ENCODE measurements around the gene FBLN2. TPM values are rescaled to one million over a fixed set of nuclear protein-coding genes. Genes with fewer than 3 reads are reported as not detected.

The FBLN2 gene
- total RNA-seq, 1 donor from 2014 or later = 413 TPM

DNA sequence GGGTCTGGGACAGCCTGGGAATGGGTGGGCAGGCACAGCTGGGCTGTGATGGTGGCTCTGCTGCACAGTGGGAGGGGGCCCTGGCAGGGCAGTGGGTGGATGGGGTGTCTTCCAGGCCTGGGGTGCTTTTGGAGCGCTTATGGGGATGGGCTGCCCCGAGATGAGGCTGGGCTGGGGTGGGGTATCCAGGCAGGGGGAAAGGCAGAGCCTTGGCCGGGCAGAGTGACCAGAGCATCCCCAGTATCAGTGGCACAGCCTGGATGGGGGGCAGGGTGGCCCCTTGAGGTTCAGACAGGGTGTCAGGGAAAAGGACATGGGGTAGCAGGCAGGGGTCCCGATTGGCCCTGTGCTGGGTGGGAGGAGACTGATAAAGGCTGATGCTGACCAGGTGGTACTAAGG lies 42.2 kb upstream of the FBLN2 start:
- Mint-ChIP-seq H3K9me3 (ENCODE audit: low read depth) (no peaks in the 10 kb centered on the region), H3K4me3 (ENCODE audit: unreplicated experiment) (no peak overlapping the region), H3K27me3 (ENCODE audit: low read depth) (no peaks in the 10 kb centered on the region), H3K36me3 (ENCODE audit: low read depth) (peaks cover 2% of the 10 kb centered on the region), H3K4me1 (ENCODE audit: low read depth) (peaks cover 31% of the 10 kb centered on the region), H3K27ac (ENCODE audit: unreplicated experiment) (peak overlapping the region; percentile 65)
- TF ChIP-seq CTCF (IDR thresholded peaks at IDR 0.05) = no peak
- DNase-seq (ENCODE audit: low spot score) = peak; percentile 88

- TF ChIP-seq CTCF (IDR thresholded peaks at IDR 0.05) = no peak
- Mint-ChIP-seq H3K36me3 (ENCODE audit: low read depth) (peaks cover 2% of the 10 kb centered on the region), H3K27me3 (ENCODE audit: low read depth) (no peaks in the 10 kb centered on the region), H3K9me3 (ENCODE audit: low read depth) (no peaks in the 10 kb centered on the region), H3K27ac (ENCODE audit: unreplicated experiment) (peak overlapping the region; percentile 61), H3K4me1 (ENCODE audit: low read depth) (peaks cover 31% of the 10 kb centered on the region), H3K4me3 (ENCODE audit: unreplicated experiment) (no peak overlapping the region)
- DNase-seq (ENCODE audit: low spot score) = peak; percentile 21
Observed at GRCh38 chr3:13507247-13507569, 41.7 kb upstream of the FBLN2 start.

DNA sequence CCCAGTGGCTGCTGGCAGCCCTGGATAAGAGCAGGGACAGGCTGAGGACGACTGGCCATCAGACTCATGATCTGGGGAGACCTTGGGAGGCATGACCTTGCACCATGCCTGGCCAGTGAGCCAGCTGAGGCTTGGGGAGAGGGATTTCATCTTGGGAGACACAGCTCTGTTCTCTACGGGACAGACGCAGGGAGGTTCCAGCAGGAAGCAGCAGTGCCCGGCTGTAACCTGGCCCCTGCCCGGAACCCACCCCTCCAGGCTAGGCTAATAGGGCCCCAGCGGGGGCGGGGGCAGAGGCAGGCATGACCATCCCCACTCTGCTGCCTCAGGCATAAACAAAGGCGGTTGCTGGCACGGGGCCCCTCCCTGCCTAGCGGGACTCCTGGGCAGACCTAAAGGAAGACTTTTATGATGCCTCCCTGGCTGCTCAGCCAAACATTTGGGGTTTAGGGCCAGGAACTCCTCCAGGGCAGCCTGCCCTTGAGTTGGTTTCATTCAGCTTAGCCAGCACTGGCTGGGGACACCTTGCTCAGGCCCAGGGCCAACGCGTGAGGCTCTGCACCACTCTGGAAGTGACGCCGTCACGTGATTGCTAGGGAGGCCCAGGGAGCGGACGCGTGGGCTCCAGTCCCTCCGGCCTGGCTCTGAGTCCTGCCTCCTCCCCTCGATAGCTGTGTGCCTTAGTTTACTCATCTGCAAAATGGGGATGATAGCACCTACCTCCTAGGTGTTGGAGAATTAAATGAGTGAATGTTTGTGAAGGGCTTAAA lies 41.2 kb upstream of the FBLN2 start:
- peak; percentile 87 for DNase-seq (ENCODE audit: low spot score)
- H3K9me3 Mint-ChIP-seq (ENCODE audit: low read depth) = no peaks in the 10 kb centered on the region
- H3K4me1 Mint-ChIP-seq (ENCODE audit: low read depth) = peaks cover 31% of the 10 kb centered on the region
- TF ChIP-seq CTCF (IDR thresholded peaks at IDR 0.05) = peak; percentile 31
- H3K27ac Mint-ChIP-seq (ENCODE audit: unreplicated experiment) = peak overlapping the region; percentile 61
- no peak overlapping the region for H3K4me3 Mint-ChIP-seq (ENCODE audit: unreplicated experiment)
- H3K27me3 Mint-ChIP-seq (ENCODE audit: low read depth) = no peaks in the 10 kb centered on the region
- peaks cover 2% of the 10 kb centered on the region for H3K36me3 Mint-ChIP-seq (ENCODE audit: low read depth)

- peaks cover 36% of the 10 kb centered on the region for H3K4me1 Mint-ChIP-seq (ENCODE audit: low read depth)
- no peaks in the 10 kb centered on the region for H3K9me3 Mint-ChIP-seq (ENCODE audit: low read depth)
- DNase-seq (ENCODE audit: low spot score) = peak; percentile 80
- H3K27ac Mint-ChIP-seq (ENCODE audit: unreplicated experiment) = no peak overlapping the region
- H3K4me3 Mint-ChIP-seq (ENCODE audit: unreplicated experiment) = no peak overlapping the region
- TF ChIP-seq CTCF (IDR thresholded peaks at IDR 0.05) = no peak
- no peaks in the 10 kb centered on the region for H3K36me3 Mint-ChIP-seq (ENCODE audit: low read depth)
- no peaks in the 10 kb centered on the region for H3K27me3 Mint-ChIP-seq (ENCODE audit: low read depth)
Observed at GRCh38 chr3:13508496-13508895, 40.4 kb upstream of the FBLN2 start.

DNA sequence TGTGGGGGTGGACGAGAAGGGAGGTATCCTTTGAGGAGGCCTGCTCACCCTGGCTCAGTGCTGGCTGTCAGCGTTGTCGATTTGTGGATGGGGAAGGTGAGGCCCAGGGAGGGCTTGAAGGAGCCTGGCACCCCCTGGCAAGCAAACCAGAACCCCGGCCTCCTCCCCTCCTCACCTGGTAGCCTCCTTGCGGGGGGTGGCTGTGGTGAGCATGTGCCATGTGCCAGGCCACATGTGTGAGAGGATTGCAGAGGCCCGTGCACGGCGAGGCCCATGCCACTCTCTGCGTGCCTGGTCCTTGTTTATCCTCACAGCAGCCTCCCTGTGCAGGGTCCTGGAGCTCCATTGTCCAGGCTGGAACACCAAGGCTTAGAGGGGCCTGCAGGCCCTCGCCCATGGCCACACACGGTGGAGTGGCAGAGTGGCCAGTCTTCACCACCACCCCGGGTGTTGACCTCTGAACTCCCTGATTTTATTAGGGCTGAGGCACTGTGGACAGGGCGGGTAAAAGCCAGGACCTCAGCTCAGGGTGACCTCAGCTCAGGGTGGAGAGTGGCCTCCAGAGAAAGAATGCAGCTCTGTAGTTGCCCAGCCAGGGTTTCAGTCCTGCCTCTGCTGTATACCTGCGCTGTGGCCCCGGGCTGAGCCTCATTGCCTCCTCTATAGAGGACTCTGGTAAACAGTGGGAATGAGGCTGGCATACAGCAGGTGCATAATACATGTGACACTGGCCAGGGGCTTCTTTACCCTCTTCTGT lies 39.7 kb upstream of the FBLN2 start:
- TF ChIP-seq CTCF (IDR thresholded peaks at IDR 0.05) = no peak
- H3K27me3 Mint-ChIP-seq (ENCODE audit: low read depth) = no peaks in the 10 kb centered on the region
- DNase-seq (ENCODE audit: low spot score) = peak; percentile 79
- H3K4me3 Mint-ChIP-seq (ENCODE audit: unreplicated experiment) = no peak overlapping the region
- no peak overlapping the region for H3K27ac Mint-ChIP-seq (ENCODE audit: unreplicated experiment)
- no peaks in the 10 kb centered on the region for H3K36me3 Mint-ChIP-seq (ENCODE audit: low read depth)
- peaks cover 38% of the 10 kb centered on the region for H3K4me1 Mint-ChIP-seq (ENCODE audit: low read depth)
- H3K9me3 Mint-ChIP-seq (ENCODE audit: low read depth) = no peaks in the 10 kb centered on the region
